Measurements from ENCODE around the gene MAPK1. TPM values are rescaled to one million over a fixed set of nuclear protein-coding genes. Genes with fewer than 3 reads are reported as not detected.

Gene MAPK1
- total and polyA plus RNA-seq, 4 donors = 16.3 to 154 (median 54.3) TPM

DNA sequence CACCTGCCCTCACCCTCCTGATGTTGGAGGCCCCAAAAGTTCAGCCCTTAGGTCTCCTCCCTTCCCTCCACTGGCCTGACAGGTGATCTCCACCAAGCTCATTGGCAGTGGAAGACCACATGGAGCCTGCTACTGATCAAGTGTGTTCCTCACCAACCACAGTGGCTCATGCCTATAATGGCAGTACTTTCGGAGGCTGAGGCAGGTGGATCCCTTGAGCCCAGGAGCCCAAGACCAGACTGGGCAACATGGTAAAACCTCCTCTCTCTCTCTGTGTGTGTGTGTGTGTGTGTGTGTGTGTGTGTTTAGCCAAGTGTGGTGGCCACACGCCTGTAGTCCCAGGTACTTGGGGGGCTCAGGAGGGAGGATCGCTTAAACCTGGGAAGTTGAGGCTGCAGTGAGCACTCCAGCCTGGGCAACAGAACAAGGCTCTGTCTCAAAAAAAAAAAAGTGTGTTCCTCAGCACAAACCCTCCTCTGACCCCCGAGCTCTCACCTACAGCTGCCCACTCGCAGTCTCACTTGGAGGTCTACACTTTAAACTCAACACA, 127.5 kb downstream of the MAPK1 start:
- peaks cover 0 to 7% (median under 1%) of the 10 kb centered on the region in 5 donors for H3K4me1 ChIP-seq (ENCODE audit: control insufficient read depth in 5 of 5, insufficient read depth in 5 of 5, low read length in 5 of 5)
- no peak overlapping the region for H3K4me3 ChIP-seq
- TF ChIP-seq, protein P1, sequence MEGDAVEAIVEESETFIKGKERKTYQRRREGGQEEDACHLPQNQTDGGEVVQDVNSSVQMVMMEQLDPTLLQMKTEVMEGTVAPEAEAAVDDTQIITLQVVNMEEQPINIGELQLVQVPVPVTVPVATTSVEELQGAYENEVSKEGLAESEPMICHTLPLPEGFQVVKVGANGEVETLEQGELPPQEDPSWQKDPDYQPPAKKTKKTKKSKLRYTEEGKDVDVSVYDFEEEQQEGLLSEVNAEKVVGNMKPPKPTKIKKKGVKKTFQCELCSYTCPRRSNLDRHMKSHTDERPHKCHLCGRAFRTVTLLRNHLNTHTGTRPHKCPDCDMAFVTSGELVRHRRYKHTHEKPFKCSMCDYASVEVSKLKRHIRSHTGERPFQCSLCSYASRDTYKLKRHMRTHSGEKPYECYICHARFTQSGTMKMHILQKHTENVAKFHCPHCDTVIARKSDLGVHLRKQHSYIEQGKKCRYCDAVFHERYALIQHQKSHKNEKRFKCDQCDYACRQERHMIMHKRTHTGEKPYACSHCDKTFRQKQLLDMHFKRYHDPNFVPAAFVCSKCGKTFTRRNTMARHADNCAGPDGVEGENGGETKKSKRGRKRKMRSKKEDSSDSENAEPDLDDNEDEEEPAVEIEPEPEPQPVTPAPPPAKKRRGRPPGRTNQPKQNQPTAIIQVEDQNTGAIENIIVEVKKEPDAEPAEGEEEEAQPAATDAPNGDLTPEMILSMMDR (IDR thresholded peaks at IDR 0.05; ENCODE audit: control extremely low read depth, extremely low read depth) = no peak
- 93 to 94% methylated on average over 5 of the region's 5 CpGs for WGBS, 2 donors
- H3K9ac ChIP-seq (ENCODE audit: insufficient read depth in 1 of 2, low read length in 2 of 2) = no peak overlapping the region
- no peaks in the 10 kb centered on the region for H3K36me3 ChIP-seq (ENCODE audit: control insufficient read depth in 4 of 4, insufficient read depth in 4 of 4, low read length in 4 of 4)
- ATAC-seq (ENCODE audit: insufficient read depth, low FRiP score) = no peak
- no peaks in the 10 kb centered on the region for H3K27me3 ChIP-seq (ENCODE audit: control insufficient read depth in 3 of 3, insufficient read depth in 3 of 3, low read length in 2 of 3)
- peaks cover 0 to 2% (median 0%) of the 10 kb centered on the region in 4 donors for H3K9me3 ChIP-seq (ENCODE audit: control insufficient read depth in 4 of 4, insufficient read depth in 3 of 4, low read length in 3 of 4)
- no peak overlapping the region for H3K27ac ChIP-seq (ENCODE audit: low read depth in 1 of 2, low read length in 1 of 2)
- DNase-seq = no peak

DNA sequence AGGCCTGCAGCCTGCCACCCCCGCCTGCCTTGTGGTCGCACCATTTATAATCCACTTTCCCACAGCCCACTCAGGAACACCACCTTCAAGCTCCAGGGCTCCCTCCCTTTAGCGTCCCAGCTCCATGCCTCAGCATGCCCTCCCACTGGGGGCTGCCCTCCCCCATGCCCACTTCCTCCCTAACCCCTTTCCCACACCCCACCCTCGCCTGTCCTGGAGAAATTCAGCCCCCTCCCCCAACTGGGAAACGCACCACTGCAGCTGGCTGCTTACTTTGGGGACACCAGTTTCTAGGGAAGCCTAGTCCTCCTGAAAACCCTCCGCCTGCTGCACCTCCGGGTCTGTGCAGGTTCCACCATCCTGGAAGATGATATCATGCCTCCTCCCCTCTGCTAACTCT, 128.5 kb downstream of the MAPK1 start:
- TF ChIP-seq, protein P1 (IDR thresholded peaks at IDR 0.05; ENCODE audit: control extremely low read depth, extremely low read depth) = no peak
- H3K27me3 ChIP-seq (ENCODE audit: control insufficient read depth in 3 of 3, insufficient read depth in 3 of 3, low read length in 2 of 3) = no peaks in the 10 kb centered on the region
- no peak overlapping the region for H3K9ac ChIP-seq (ENCODE audit: insufficient read depth in 1 of 2, low read length in 2 of 2)
- no peak overlapping the region for H3K4me3 ChIP-seq
- ATAC-seq (ENCODE audit: insufficient read depth, low FRiP score) (no peak), DNase-seq (no peak)
- 53 to 65% methylated on average over 7 of the region's 7 CpGs for WGBS, 2 donors
- peaks cover 0 to 2% (median 0%) of the 10 kb centered on the region in 4 donors for H3K9me3 ChIP-seq (ENCODE audit: control insufficient read depth in 4 of 4, insufficient read depth in 3 of 4, low read length in 3 of 4)
- peaks cover 2 to 9% (median 7%) of the 10 kb centered on the region in 5 donors for H3K4me1 ChIP-seq (ENCODE audit: control insufficient read depth in 5 of 5, insufficient read depth in 5 of 5, low read length in 5 of 5)
- H3K36me3 ChIP-seq (ENCODE audit: control insufficient read depth in 4 of 4, insufficient read depth in 4 of 4, low read length in 4 of 4) = no peaks in the 10 kb centered on the region
- no peak overlapping the region for H3K27ac ChIP-seq (ENCODE audit: low read depth in 1 of 2, low read length in 1 of 2)

DNA sequence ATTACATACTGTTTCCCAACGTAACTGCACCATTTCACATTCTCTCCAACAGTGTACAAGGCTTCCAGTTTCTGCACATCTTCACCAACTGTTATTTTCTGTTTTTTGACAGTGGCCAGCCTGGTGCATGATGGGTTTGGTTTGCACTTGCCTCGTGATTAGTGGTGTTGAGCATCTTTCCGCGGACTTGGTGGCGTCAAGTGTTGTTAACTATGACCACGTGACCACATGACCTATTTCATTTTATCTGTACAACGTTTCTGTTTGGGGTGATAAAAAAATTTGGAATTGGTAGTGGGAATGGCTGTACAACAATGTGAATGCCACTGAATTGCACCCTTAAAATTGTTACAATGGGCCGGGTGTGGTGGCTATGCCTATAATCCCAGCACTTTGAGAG, 129.4 kb downstream of the MAPK1 start:
- peaks cover 0 to 2% (median 0%) of the 10 kb centered on the region in 4 donors for H3K9me3 ChIP-seq (ENCODE audit: control insufficient read depth in 4 of 4, insufficient read depth in 3 of 4, low read length in 3 of 4)
- no peak overlapping the region for H3K9ac ChIP-seq (ENCODE audit: insufficient read depth in 1 of 2, low read length in 2 of 2)
- TF ChIP-seq, protein P1 (IDR thresholded peaks at IDR 0.05; ENCODE audit: control extremely low read depth, extremely low read depth) = no peak
- H3K4me1 ChIP-seq (ENCODE audit: control insufficient read depth in 5 of 5, insufficient read depth in 5 of 5, low read length in 5 of 5) = peaks cover 2 to 10% (median 5%) of the 10 kb centered on the region in 5 donors
- no peaks in the 10 kb centered on the region for H3K27me3 ChIP-seq (ENCODE audit: control insufficient read depth in 3 of 3, insufficient read depth in 3 of 3, low read length in 2 of 3)
- 85 to 89% methylated on average over 8 of the region's 8 CpGs for WGBS, 2 donors
- H3K36me3 ChIP-seq (ENCODE audit: control insufficient read depth in 4 of 4, insufficient read depth in 4 of 4, low read length in 4 of 4) = no peaks in the 10 kb centered on the region
- no peak overlapping the region for H3K27ac ChIP-seq (ENCODE audit: low read depth in 1 of 2, low read length in 1 of 2)
- no peak for DNase-seq
- H3K4me3 ChIP-seq = no peak overlapping the region
- no peak for ATAC-seq (ENCODE audit: insufficient read depth, low FRiP score)

DNA sequence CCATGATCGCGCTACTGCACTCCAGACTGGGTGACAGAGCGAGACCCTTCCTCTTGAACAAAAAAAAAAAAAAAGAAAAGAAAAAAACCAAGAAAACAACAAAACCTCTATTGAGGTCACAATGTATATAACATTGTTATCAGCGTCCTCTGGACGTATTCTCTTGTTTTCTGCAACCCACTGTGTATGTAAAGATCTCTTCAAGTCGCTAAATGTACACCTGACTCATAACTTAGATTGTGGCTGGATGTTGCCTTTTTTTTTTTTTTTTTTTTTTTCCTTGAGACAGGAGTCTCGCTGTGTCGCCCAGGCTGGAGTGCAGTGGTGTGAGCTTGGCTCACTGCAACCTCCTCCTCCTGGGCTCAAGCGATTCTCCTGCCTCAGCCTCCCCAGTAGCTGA, 130.5 kb downstream of the MAPK1 start:
- 80 to 91% methylated on average over 9 of the region's 9 CpGs for WGBS, 2 donors
- no peaks in the 10 kb centered on the region for H3K36me3 ChIP-seq (ENCODE audit: control insufficient read depth in 4 of 4, insufficient read depth in 4 of 4, low read length in 4 of 4)
- DNase-seq (no peak), ATAC-seq (ENCODE audit: insufficient read depth, low FRiP score) (no peak)
- H3K9me3 ChIP-seq (ENCODE audit: control insufficient read depth in 4 of 4, insufficient read depth in 3 of 4, low read length in 3 of 4) = peaks cover 0 to 2% (median 0%) of the 10 kb centered on the region in 4 donors
- H3K4me1 ChIP-seq (ENCODE audit: control insufficient read depth in 5 of 5, insufficient read depth in 5 of 5, low read length in 5 of 5) = peaks cover 2 to 10% (median 5%) of the 10 kb centered on the region in 5 donors
- TF ChIP-seq, protein P1 (IDR thresholded peaks at IDR 0.05; ENCODE audit: control extremely low read depth, extremely low read depth) = no peak
- H3K27ac ChIP-seq (ENCODE audit: low read depth in 1 of 2, low read length in 1 of 2) = no peak overlapping the region
- H3K4me3 ChIP-seq = no peak overlapping the region
- no peaks in the 10 kb centered on the region for H3K27me3 ChIP-seq (ENCODE audit: control insufficient read depth in 3 of 3, insufficient read depth in 3 of 3, low read length in 2 of 3)
- H3K9ac ChIP-seq (ENCODE audit: insufficient read depth in 1 of 2, low read length in 2 of 2) = no peak overlapping the region

Measured in lung (tissue), 12 donors.